ENCODE data around the gene FMR1. TPM values are rescaled to one million over a fixed set of nuclear protein-coding genes. Genes with fewer than 3 reads are reported as not detected.

FMR1 gene
- 31.1 and 33.5 TPM in 2 replicates for total RNA-seq

DNA sequence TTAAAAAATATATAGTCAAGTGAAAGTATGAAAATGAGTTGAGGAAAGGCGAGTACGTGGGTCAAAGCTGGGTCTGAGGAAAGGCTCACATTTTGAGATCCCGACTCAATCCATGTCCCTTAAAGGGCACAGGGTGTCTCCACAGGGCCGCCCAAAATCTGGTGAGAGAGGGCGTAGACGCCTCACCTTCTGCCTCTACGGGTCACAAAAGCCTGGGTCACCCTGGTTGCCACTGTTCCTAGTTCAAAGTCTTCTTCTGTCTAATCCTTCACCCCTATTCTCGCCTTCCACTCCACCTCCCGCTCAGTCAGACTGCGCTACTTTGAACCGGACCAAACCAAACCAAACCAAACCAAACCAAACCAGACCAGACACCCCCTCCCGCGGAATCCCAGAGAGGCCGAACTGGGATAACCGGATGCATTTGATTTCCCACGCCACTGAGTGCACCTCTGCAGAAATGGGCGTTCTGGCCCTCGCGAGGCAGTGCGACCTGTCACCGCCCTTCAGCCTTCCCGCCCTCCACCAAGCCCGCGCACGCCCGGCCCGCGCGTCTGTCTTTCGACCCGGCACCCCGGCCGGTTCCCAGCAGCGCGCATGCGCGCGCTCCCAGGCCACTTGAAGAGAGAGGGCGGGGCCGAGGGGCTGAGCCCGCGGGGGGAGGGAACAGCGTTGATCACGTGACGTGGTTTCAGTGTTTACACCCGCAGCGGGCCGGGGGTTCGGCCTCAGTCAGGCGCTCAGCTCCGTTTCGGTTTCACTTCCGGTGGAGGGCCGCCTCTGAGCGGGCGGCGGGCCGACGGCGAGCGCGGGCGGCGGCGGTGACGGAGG lies at the start of gene FMR1:
Gene FMR1 (plus strand): TSS at position 728 of the 831 bp plus-strand sequence. CDS start 261 bp downstream, outside the sequence.
- DNase-seq = peak; percentile 91

DNA sequence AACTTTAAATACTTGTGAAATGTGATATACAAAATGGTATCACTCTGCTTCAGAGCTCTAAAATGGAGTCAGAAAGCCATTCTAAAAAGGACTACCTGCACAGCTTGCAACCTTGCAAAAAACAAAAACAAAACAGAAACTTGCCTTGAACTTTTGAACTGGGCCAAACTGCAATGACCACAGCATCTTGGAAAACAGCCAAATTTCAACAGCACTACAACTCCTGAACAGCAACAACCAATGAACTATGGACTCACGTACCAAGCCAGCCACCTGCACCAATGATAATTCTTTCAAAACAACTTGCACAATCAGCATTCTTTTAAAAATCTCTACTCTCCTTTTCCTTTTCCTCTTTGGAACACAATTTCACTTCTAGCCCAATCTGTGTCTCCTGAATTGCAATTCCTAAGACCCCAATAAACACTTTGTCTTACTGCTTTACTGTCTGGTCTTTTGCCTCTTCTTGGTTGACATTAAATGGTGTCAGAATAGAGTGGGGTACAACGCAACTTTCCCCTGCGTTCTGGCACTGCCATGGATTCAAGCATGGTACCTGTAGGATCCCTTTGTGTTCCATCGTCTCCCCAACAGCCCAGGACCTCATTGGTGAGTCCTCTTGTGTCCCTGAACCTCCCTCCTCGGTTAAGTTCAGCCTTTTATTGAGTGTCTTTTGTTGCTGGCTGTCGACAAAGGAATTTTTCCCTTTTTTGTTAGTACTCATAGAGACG lies 35.7 kb upstream of the FMR1 start:
- no peak for DNase-seq

DNA sequence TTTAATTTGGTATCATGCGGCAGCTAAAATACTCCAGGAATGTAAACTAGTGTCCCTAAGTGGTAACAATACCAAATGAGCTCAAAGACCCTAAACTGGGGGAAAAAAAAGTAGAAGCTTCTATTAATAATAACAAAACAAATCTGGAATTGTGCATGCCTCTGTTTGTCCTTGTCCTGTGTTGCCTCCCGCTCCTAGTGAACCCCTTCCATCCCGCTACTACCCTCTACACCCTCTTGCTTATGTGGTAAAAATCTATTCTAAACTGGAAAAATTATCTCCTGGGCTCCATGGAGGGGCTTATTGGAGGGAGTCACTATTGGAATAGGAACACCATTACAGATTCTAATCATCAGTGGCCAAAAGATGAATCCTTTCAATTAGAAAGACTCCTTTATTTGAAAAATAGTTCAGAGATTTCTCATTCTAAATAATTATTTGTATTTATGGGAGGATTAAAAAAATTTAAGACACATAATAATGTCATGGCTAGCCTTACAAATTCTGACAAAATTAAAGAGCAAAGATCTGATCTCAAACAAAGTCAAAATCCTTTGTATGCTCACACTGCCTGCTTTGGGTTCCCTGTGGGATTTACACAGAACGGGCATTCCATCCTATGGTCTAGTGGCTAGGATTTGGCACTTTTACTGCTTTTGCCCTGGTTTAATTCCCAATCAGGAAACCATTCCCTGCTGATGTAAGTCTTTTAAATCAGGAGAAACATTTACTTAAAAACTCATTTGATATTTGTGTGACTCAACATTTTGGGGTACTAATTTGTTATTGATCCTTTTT lies 34.7 kb upstream of the FMR1 start:
- DNase-seq = no peak

DNA sequence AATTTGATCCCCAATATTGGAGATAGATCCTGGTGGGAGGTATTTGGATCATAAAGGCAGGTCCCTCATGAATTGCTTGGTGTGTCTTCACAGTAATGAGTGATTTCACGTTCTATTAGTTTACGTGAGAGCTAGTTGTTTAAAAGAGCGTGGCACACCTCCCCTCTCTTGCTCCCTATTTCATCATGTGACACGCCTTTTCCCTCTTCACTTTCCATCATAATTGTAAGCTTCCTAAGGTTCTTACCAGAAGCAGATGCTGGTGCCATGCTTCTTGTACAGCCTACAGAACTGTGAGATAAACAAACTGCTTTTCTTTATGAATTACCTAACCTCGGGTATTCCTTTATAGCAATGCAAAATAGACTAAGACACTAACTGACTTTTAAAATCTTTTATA lies 34.0 kb upstream of the FMR1 start:
- no peak for DNase-seq

GRCh38 chrX:147884958-147885357 lies 26.8 kb upstream of the FMR1 start:
- no peak for DNase-seq

GRCh38 chrX:147890756-147891155 lies 21.0 kb upstream of the FMR1 start:
- DNase-seq = no peak

- no peak for DNase-seq
These were observed 19.8 kb upstream of the FMR1 start for GRCh38 chrX:147891896-147892295.

- no peak for DNase-seq
These were observed 18.0 kb upstream of the FMR1 start for GRCh38 chrX:147893741-147894140.

DNA sequence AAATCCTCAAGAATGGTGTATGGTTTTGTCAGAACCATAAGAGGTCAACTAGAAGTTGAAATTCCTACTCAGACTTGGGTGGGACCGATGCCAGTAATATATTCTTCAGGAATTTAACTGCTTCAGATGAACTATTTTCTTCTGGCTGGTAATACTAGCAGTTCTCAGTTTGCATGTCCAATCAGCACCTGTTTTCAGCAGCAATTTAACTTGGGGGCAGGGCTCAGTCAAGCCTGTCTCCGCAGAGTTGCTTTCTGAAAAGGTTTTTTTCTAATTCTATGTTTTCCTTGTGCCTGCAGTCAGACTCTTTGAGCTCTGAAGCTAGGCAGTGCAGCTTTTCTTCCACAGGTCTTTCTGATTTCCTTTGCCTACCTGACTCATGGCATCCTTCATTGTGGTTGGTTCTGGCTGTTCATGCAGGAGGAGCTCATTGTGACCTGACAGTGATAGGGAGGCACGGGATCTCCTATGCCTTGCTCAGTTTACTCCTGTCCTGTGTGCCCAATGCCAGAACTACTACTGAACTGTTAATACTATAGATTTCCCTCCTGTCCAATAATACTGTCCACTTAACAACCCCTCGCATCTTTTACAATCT lies 17.3 kb upstream of the FMR1 start:
- no peak for DNase-seq

- DNase-seq = no peak
These were observed 14.6 kb upstream of the FMR1 start for GRCh38 chrX:147897117-147897516.

- no peak for DNase-seq
These were observed 12.8 kb upstream of the FMR1 start for GRCh38 chrX:147898951-147899350.

DNA sequence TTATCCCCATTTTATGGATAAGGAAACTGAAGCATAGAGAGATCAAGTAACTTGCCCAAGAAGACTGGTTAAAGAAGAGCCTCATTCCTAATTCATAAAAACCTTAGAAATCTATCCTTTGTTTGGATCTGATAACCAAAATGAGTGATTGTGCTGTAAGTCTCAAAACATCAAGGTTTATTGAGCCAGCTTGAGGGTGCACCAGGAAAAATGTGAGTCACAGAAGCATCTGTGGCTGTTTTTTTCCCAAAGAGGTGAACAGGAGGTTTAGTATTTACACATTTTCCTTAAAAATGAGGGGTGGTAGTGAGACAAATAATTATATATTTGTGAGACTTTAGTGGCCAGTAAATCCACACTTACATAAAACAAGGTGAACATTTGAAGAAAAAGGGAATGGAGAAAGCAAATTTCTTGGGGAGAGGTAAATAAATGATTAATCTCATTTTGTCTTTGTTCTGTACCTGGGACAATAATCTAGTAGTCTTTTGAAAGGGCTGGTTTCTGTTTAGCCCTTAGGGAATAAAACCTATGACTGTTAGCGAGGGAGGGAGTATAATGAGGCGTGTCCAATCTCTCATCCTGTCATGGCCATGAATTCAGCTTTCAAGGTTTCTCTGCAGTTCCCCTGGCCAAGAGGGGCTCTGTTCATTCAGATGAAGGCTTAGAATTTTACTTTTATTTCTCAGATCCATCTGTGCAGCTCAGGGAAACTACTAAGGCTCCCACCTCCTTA lies 12.2 kb upstream of the FMR1 start:
- no peak for DNase-seq

DNA sequence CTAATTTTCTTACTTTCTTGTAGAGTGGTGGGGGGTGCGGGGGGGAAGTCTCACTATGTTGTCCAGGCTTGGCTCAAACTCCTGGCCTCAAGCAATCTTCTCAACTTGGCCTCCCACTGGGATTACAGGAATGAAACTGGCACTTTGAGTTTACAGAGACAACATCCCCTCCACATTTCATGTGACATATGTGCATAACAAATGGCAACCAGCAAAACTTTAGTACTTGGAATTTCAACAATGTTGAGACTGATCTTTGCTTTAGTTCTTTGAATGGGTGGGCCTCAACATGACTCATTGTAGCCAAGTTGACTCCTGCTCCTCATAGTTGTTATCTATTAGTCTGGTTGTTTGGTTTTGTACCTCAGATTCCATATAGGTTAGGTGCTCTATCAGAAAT lies 11.4 kb upstream of the FMR1 start:
- no peak for DNase-seq

DNA sequence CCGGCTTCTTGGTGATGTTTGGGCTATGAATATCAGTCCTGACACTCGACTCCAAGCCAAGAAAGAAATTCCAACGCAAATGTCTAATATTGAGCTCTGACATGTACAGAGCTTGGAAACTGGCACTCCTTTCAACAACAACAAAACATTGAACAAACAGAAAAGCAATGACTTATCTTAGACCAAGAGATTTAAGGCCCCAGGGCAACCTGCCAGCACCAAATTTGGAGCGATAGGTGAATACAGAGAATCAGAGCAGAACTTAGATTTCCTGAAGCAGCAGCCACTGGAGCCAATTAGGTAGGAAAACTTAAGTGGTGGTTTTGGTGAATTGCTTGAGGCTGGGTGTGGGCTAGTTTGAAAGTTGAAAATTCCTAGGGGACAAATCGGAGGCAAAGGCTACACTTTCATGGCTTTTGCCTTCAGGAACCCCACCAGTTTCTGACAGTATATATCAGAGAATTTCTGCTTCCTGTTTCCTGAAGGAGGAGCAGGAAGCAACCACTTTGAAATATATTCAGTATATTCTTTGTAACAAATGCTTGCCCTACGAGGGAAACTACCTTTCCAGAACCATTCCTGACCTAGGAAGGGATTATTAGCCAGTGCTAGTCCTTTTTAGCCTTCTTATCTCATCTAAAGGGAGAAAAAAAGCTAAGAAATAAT lies 10.1 kb upstream of the FMR1 start:
- DNase-seq = no peak

GRCh38 chrX:147902270-147902669 lies 9.4 kb upstream of the FMR1 start:
- no peak for DNase-seq

GRCh38 chrX:147908106-147908505 lies 3.6 kb upstream of the FMR1 start:
- DNase-seq = no peak

DNA sequence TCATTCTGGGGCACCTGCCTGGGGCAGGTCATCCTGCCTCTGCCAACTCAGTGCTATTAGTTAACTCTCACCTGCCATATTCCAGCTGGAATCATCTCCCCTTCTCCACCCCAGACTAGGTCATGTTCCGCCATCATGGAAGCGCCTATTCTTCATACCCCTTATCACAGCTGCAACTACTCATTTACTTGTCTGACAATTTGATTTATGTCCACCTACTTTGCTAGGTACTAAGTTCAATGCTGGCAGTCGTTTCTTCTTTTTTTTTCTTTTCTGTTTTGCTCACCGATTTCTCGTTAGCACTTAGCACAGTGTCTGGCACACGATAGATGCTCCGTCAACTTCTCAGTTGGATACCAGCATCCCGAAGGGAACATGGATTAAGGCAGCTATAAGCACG lies 1.1 kb upstream of the FMR1 start:
- no peak for DNase-seq

- peak; percentile 50 for DNase-seq
These were observed 528 bp downstream of the FMR1 start for GRCh38 chrX:147912093-147912801.

DNA sequence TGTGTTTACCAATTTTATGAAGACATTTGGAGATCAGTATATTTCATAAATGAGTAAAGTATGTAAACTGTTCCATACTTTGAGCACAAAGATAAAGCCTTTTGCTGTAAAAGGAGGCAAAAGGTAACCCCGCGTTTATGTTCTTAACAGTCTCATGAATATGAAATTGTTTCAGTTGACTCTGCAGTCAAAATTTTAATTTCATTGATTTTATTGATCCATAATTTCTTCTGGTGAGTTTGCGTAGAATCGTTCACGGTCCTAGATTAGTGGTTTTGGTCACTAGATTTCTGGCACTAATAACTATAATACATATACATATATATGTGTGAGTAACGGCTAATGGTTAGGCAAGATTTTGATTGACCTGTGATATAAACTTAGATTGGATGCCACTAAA lies 1.9 kb downstream of the FMR1 start:
- DNase-seq = no peak

- no peak for DNase-seq
These were observed 2.9 kb downstream of the FMR1 start for GRCh38 chrX:147914591-147914990.

Data from dermis blood vessel endothelial cell (primary cell).